Measurements from ENCODE around the gene TEN1.

Gene TEN1

GRCh38 chr17:76038050-76038449 is 59.0 kb downstream of the TEN1 start:
- TF ChIP-seq ZSCAN16 (tag by site-specific recombination; IDR thresholded peaks at IDR 0.05) (no peak), PATZ1 (tag by site-specific recombination; IDR thresholded peaks at IDR 0.05) (peak; percentile 65), SP2 (tag by site-specific recombination; IDR thresholded peaks at IDR 0.05) (peak; percentile 39), ZNF398 (tag by site-specific recombination; IDR thresholded peaks at IDR 0.05) (peak; percentile 53), ZNF558 (tag by site-specific recombination; IDR thresholded peaks at IDR 0.05) (no peak), ZBTB21 (tag by site-specific recombination; IDR thresholded peaks at IDR 0.05) (peak; percentile 98), ZNF501 (tag by site-specific recombination; IDR thresholded peaks at IDR 0.05) (no peak), GLI2 (tag by site-specific recombination; IDR thresholded peaks at IDR 0.05; ENCODE audit: borderline replicate concordance, low read depth) (no peak), ZNF792 (tag by site-specific recombination; IDR thresholded peaks at IDR 0.05) (no peak), PRDM4 (tag by site-specific recombination; IDR thresholded peaks at IDR 0.05) (no peak), GLIS2 (tag by site-specific recombination; IDR thresholded peaks at IDR 0.05) (no peak), ZBTB44 (tag by site-specific recombination; IDR thresholded peaks at IDR 0.05) (no peak), WT1 (tag by site-specific recombination; IDR thresholded peaks at IDR 0.05) (peak; percentile 75), ATF2 (tag by site-specific recombination; IDR thresholded peaks at IDR 0.05; ENCODE audit: low read depth) (peak; percentile 95), ZNF658 (tag by site-specific recombination; IDR thresholded peaks at IDR 0.05) (no peak), KLF17 (tag by site-specific recombination; IDR thresholded peaks at IDR 0.05) (peak; percentile 58), ZNF175 (tag by site-specific recombination; IDR thresholded peaks at IDR 0.05) (no peak), SP7 (tag by site-specific recombination; IDR thresholded peaks at IDR 0.05) (peak; percentile 50; the same call in 1 of the 2 replicates), ZNF184 (tag by site-specific recombination; IDR thresholded peaks at IDR 0.05) (no peak), ZNF394 (tag by site-specific recombination; IDR thresholded peaks at IDR 0.05; ENCODE audit: borderline replicate concordance) (peak; percentile 59; the same call in 1 of the 2 replicates), KLF9 (tag by site-specific recombination; IDR thresholded peaks at IDR 0.05; ENCODE audit: low read depth) (0 out of 2 replicates have a peak, but pooled peaks have one; percentile 13), ZNF670 (tag by site-specific recombination; IDR thresholded peaks at IDR 0.05; ENCODE audit: low read depth) (no peak), ZNF335 (tag by site-specific recombination; conservative IDR thresholded peaks at IDR 0.05) (peak; percentile 52), ZNF223 (tag by site-specific recombination; IDR thresholded peaks at IDR 0.05) (no peak), ZNF629 (tag by site-specific recombination; IDR thresholded peaks at IDR 0.05) (peak; percentile 98), ZNF571 (tag by site-specific recombination; IDR thresholded peaks at IDR 0.05) (no peak)
- POLR2A ChIA-PET, result no interaction called here
- no peak overlapping the region for H3K4me3 ChIP-seq (ENCODE audit: low read depth, low read length)
- no peaks in the 10 kb centered on the region for H3K9me3 ChIP-seq (ENCODE audit: control insufficient read depth, insufficient read depth, low read depth, low read length)
- peaks cover 38 to 64% of the 10 kb centered on the region in 2 experiments for H3K36me3 ChIP-seq (ENCODE audit: control insufficient read depth in 2 of 2, insufficient read depth in 1 of 2, low read length in 2 of 2)
- H3K27ac ChIP-seq (ENCODE audit: extremely low read depth, low read depth, low read length), result no peak overlapping the region
- CTCF ChIA-PET, result interaction anchor here (0.6 to 1.5 kb wide), 5 partner anchors 12 to 36 kb away, joined by 3 to 7 read pairs (median 4); no protein-coding TSS in a partner anchor
- no peaks in the 10 kb centered on the region for H3K4me1 ChIP-seq (ENCODE audit: control insufficient read depth, insufficient read depth, low read length)
